ENCODE results near the gene ZNF385B.

Gene ZNF385B

DNA sequence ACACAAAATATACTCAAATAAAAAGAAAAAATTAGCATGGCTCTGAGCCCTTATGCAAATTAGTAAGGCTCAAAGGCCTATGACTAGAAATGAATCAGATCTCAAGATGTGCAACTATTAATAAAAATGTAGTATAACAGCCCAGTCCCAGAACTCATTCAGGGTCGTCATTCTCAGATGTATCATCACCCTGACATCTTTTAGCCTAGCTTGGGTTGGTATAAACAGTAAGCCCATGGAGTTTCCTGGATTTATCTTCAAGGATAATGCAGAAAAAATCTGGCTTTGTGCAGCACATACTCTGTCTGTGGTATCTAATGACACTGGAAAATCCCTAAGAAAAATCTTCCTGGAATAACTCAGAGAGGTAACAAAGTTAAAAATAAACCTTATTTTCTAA is 239.3 kb downstream of the ZNF385B start:
- no peak for DNase-seq

DNA sequence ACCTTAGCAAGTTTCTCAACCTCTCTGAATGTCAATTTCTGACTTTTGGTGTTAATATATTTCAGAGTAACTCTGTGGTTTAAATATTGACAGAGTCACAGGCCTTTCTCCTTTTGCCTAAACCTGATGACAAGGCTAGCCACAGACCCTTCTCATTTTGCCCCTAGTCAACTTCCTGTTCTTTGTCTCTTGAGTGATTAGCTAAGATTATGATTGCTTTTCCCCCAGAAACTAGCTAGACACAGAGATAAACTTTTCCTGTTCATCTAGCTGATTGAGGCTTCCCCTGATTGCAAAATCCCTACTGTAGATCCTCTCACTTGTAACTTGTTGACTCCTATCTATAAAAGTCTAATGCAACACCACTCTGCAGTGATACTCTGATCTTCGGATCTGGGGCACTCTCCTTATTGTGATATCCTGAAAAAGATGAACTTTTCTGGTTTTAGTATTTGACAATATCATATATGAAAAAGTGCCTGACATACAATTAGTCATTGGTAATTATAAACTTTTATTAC is 241.4 kb downstream of the ZNF385B start:
- no peak for DNase-seq

DNA sequence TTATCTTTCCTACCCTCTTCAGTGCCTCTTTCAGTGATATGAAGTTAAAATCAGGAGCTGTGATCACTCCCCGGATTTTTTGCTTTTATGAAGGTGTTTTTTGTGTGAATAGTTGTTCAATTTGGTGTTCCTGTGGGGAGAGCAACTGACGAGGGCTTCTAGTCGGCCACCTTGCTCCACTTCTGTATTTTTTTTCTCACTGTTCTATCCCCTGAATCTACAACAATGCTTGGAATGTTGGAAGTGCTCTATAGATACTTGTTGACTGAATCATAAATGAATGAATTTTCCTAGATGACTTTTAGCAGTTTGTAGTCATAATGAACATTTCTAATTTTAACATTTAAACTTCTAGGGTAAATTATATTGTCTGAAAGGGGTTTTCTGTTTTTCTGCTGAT is 247.3 kb downstream of the ZNF385B start:
- DNase-seq: no peak

DNA sequence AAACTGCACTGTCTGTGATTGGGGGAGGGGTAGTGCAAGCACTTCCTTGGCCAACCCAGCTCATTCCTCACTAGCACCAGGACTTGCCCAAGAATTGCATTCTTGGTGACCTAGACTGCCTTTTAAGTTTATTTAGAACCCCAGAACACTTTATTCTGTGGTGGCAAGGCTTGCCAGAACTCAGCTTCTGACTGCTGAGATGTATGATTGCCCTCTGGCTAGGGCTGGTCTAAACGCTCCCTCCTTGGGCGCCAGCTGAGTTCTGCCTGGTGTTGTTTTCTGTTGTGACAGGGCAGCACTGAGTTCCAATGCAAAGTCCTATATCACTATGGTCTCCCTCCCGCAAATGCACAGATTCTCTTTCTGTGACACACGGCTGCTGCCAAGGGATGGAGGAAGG is 247.7 kb downstream of the ZNF385B start:
- no peak for DNase-seq

DNA sequence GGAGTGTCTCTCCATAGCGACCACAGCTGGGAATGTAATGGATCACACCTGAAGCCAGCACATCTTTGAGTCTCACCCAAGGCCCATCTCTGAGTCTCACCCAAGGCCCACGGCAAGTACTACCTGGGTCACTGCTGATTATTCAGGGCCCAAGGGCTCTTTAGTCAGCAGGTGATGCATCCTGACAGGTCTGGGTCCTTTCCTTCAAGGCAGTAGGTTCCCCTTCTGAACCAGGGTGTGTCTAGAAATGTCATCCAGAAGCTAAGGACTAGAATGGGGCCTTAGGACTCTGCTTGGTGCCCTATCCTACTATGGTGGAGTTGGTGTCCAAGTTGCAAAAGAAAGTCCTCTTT is 248.1 kb downstream of the ZNF385B start:
- no peak for DNase-seq

DNA sequence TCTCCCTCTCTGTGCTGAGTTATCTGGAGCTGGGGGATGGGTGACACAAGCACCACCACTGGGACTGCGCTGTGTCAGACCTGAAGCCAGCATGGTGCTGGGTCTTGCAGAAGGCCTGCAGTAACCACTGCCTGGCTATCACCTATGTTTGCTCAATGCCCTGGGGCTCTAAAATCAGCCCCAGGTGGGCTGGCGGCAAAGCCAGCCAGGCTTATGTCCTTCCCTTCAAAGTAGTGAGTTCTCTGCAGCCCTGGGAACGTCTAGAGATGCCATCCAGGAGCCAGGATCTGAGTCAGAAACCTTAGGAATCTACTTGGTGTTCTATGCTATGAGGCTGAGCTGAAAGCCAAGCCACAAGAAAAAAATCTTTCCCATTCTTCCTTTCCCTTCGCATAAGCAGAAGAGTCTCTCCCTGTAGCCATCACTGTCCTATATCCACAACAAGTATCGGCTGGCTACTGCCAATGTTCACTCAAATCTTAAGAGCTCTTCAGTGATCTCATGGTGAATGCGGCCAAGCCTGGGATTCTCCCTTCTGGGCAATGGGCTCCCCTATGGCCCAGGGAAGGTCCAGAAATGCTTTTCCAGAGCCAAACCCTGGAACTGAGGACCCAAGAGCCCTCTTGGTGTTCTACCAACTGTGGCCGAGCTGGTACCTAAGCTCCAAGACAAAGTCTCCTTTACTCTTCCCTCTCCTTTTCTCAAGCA is 248.7 kb downstream of the ZNF385B start:
- no peak for DNase-seq

DNA sequence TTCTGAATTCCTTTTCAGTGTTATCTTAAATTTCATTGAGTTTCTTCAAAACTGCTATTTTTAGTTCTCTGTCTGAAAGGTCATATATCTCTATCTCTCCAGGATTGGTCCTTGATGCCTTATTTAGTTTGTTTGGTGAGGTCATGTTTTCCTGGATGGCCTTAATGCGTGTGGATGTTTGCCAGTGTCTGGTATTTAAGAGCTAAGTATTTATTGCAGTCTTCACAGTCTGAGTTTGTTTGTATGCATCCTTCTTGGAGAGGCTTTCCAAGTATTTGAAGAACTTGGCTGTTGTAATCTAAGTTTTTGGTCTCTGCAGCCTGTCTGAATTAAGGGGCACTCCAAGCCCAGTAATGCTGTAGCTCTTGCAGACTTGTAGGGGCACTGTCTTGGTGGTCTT is 249.3 kb downstream of the ZNF385B start:
- no peak for DNase-seq

DNA sequence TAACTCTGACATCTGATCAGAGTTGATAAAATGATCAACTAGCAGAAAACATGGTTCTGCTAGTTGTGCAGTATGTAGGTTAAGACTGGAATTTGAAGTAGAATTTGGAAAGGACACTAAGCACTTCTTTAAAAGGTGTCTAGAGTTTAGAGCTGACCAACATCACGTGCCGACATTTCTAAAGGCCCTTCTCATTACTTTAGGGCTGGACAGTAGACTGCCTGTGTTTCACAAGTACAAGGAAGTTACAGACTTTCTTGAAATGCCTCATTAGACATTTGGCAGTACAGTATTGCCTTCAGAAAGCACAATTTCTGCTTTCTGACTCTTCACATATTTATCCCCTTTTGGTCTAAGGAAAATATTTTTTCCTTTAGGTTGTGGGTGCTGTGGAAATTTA is 255.3 kb downstream of the ZNF385B start:
- no peak for DNase-seq

DNA sequence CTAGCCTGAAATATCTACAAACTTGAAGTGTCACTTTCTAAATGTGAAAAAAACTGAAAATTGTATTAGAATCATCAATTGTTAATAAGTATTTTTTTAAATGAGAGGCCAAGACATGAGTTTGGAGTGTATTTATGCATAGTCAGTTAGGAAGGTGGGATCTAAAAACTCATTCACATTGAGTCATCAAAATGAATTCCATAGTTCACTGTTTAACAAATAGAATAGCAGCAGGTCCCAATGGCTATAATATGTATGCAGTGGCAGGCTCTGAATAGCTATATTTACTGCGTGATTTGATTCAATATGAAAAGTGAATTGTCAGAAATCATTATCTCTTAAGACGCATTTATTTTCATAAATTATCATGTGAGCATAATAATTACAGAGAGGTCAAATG is 256.1 kb downstream of the ZNF385B start:
- DNase-seq: no peak

DNA sequence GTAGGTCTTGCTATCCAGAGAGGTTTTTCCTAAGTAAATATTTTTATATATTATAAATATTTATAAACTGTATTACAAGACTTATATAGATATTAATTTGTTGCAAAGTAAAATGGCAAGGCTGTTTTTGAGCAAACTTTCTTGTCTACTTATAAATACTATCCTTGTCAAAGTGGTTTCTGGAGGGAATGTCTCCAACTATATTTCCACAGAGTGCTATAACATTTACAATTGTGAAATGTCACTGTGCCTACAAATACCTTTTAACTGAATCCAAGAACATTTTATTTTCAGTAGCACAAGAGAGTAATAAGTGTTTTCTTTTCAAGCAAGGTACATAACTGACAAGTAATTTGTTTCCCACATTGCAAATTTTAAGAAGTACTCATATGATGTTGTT is 256.8 kb downstream of the ZNF385B start:
- DNase-seq: no peak

DNA sequence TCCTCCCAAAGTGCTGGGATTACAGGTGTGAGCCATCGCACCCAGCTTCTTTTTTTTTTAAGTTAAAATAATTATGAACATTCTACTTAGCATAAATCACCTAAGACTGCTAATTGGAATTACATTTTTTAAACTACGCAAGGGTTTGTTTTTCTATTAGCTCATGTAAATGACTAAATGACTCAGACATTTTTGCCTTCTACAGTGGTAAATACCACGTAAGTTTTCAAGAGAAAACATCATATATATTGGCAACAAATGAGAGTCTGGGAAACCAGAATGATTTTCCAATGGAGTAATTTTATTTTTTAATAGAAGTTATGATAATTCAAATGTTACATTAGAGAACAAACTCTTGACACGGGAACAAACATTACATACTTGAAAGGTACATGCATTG is 259.0 kb downstream of the ZNF385B start:
- no peak for DNase-seq

DNA sequence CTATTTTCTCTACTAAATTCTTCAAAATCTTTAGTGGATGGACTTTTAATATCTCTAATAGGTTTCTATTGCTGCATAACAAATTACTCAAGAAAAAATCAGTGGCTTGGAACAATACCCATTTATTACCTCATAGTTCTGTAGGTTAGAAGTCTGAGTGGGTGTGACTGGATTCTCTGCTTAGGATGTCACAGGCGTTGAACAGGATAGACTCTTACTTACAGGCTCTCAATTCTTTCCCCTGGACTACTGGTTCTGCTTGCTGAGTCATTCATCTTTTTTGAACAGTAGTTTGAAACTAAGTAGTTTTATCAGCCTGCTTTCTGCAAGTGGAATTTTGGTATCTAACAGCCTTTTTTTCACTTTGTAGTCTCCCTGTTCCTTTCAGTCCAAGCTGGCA is 265.4 kb downstream of the ZNF385B start:
- no peak for DNase-seq

DNA sequence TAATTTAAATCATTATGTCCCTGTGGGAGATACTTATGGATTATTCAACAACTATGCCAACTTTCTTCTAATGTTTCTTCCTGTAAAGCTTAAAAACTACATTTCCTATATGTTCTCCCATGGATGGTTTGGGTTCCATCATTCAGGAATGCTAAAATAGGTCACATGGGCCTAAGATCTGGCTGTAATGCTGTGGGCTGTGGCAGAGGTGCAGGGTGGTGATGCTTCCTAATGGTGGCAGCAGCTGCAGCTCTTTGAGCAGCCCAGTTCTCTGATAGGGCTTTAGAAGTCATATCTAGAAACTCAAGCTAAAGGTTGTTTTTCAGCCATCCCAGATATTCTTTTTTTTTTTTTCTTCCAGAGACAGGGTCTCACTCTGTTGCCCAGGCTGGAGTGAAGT is 266.1 kb downstream of the ZNF385B start:
- DNase-seq: no peak

DNA sequence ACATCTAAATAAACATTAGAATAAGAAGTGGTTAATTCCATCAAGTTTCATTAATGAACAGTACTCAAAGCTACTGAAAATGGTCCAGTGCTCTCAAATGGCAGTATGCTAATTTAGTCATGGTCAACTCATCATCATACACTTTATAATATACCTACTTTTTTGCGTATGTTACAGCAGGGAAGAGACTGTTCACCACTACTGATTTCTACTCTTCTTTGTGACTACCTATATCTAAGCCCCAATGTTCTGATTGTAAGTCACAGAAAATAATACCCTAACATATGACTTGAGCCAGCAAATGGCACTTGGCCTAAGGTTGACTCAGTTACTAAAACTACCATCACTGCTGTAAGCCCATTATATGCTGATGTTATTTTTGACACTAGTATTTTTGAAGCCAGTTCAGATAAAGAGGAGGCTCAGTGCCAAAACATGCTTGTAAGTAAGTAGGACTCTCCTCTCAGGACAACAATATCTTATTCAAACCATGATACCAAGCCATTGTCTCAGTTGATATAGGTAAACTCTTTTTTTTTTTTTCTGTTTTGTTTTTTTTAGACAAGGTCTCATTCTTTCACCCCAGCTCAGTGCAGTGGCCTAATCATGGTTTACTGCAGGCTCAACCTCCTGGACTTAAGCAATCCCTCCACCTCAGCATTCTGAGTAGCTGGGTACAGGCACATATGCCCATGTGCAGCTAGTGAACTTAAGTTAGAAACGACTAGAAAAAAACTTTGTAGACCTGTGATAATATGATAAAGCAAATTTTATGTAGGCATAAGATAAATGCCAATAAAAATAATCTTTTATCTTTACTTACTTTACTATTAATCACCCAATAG is 266.9 kb downstream of the ZNF385B start:
- no peak for DNase-seq

DNA sequence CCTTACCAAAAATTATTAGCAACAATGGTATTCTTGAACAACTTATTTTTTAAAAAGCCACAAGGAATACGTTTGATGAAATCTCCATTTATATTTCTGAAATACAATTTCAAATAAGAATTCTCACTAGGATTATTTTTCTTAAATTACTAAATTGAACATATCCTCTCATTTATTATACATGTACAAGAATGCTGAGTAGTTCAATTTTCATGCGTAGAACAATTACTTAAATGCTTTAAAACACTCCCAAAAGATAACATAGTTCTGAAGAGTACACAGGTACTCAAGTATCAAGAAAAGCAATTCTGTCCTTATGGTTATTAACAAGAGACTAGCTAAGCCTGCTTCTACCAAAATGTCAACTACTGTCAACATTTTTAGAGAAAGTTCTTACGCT is 268.1 kb downstream of the ZNF385B start:
- DNase-seq: no peak

DNA sequence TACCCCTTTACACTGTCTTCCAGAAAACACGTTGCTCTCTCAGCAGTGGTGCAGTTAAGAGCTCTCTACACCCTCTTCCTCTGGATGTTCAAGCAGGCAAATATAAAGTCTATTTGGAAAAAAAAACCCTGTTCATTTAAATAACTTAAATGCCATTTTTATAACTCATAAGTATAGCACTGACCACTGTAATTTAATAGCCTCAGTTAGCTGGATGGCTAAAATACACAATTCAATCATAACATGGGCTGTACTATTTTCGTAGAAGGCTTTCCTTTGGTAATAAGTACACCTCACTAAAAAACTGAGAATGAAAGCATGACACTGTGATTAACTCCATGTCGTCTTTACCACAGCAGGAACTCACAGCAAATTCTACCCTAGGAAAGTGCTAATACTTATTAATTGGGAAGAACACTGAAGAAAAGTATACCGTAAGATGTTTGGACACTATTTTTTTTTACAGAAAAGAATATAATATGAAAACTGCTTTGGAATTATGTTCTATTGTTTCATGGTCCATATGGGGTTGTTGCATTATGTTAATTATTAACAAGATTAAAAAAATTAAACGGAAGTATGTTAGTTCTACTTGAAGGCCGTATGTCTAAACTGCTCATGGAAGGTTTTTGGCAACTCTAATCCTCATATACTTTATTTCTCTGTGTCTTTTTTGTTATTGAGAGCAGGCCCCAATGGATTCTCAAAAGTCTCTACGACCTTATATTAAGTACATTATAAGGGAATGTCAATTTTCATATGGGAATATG is 269.1 kb downstream of the ZNF385B start:
- no peak for DNase-seq

DNA sequence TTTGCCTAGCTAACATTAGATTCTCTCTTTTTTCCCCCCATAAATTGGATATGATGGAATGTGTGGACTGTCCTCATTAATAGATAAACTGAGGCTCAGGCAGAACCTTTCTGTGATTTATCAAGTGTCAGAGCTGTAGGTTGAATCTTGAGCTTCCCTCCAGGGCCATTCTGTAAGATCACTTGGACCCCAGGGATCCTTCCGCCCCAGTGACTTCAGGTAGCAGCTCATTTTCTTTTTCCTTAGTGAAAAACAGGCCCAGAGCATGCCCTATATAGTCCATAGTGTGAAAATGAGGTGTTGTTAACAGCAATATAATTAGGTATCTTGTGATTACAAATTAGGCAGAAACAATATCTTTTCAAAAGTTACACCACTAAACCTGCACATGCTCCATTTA is 269.7 kb downstream of the ZNF385B start:
- no peak for DNase-seq

DNA sequence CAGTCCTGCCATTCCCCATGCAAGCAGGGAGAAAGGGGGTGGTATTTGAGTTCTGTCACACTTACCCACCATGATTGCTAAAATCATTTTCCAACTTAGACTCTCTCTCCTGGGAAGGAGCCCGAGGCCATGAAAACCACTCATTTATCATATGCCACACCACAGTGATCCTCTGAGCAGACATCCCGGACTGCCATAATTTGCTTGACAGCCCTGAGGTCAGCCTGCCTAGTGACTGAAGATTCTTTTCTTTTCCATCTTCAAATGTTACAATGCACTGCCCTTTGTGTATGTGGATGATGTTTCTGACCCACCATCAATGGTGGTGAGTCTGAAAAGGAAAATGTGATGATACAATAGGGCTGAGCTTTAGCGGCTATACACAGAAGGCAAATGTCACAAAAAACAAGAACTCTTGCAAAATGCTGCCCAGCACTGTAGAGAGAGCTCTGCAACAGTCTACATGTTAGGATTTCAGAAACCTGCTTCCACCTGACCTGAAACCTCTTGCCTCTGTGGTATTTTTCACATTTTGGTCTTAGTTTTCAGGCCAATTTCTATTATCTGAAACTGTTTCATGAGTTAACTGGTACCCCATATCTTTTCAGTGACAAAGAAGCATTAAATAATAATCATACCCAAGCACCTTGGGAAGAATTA is 272.8 kb downstream of the ZNF385B start:
- no peak for DNase-seq

DNA sequence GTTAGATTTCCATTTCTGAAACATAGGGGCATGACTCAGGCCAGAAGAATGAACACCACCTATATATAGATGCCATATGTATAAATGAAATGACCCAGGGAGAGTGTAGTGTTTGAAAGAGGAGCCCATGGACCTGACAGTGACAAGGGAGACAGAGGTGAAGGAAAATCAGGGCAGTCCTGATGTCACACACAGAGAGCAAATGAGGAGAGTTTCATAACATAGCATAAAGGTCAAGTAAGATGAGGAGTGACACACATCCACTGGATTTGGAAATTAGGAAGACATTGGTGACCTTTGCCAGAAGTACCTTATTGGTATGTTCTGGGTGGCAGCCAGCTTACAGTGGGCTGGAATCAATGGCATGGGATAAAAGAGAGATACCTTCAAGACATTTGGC is 276.7 kb downstream of the ZNF385B start:
- no peak for DNase-seq

DNA sequence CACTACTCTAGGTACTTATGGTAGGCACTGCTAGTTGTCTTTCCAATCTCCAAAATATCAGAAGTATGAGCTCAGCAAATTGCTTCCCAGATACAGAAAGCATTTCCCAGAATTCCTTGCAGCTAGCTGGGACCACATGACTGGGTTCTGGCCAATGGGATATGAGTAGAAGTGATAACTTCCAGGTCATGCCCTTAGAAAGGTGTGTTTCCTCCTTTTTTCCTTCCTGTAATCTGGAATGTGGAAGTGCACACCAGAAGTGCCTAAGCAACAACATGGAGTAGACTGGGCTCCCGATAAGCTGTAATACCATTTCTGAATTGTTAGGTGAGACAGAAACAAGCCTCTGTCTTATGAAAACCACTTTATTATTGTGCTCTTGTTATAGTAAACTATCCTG is 279.8 kb downstream of the ZNF385B start:
- DNase-seq: no peak

DNA sequence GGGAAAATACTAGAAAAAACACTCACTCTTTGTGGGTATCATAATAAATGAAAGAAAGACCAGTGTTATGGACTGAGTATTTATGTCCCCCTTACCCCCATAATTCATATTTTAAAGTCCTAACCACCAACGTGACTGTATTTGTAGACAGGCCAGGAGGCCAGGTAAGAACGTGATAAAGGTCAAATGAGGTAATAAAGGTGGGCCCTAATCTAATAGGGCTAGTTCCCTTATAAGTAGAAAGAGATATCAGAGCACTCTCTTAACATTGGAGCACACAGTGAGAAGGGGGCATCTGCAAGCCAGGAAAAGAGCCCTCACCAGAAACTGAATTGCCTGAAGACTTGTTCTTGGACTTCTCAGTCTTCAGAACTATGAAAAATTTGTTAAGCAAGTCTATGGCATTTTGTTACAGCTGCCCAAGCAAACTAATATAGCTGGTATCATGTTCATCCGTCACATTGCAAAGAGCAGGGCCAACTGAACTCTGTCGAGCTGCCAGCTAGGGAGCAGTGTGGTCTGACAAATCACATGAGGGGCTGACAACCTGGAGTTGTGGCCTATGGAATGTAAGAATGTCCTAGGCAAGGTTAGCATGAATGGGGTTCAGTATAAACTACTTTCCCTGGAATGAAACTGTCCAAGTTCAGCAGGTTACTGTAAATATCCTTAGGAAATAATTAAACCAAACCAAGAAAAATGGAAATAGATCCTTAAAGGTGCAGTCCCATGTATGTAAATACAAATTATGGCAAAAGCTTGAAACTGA is 280.9 kb downstream of the ZNF385B start:
- no peak for DNase-seq

DNA sequence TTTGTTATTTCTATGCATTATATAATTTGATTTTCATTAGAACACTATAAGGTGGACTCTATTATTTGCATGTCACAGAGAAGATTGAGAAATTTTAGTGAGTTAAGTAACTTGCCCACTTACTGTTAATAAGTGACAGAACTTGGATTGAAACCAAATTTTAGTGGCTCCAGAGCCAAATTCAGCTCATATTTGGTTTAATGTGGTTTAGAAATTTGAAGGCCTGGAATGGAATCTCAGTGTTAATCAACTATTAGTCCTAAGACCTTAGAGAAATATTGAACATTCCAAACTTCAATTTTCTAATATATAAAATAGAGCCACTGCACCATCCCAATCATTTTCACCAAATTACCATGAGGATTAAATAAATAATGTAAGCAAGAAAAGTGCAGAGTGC is 281.6 kb downstream of the ZNF385B start:
- no peak for DNase-seq
